K562 (cell line): ENCODE measurements around the gene RASSF7. TPM values are rescaled to one million over a fixed set of nuclear protein-coding genes. Genes with fewer than 3 reads are reported as not detected.
A peak's percentile ranks its signal among the peaks of the same experiment; 100 is the strongest.

Experiments used
- BDP1 ChIP-seq: IDR thresholded peaks from 3 replicates; pipeline ENCODE4 v1.6.1; 2011; ENCODE audit not compliant: insufficient read length, insufficient read depth
- CREM ChIP-seq: IDR thresholded peaks from 2 replicates; pipeline ENCODE4 v1.6.1; 2014; ENCODE audit warnings: antibody characterized with exemption, low read depth
- KLF13 ChIP-seq: fragments of 450-650 bp; IDR thresholded peaks from 2 replicates; pipeline ENCODE4 v1.6.1; 2016; ENCODE audit warnings: missing genetic modification characterization, low read depth, mild to moderate bottlenecking, missing compliant biosample characterization, moderate library complexity, borderline replicate concordance
- POLR2AphosphoS2 ChIP-seq: IDR thresholded peaks from 2 replicates; pipeline ENCODE4 v1.6.1; 2012; ENCODE audit warnings: low read length, improper control_type of control experiment
- POLR2G ChIP-seq: fragments of 200-400 bp; formaldehyde crosslinking; IDR thresholded peaks from 2 replicates; pipeline ENCODE4 v1.6.1; 2017; ENCODE audit warnings: low read depth, mild to moderate bottlenecking, antibody characterized with exemption, low read length, moderate library complexity
- RAD21 ChIP-seq, 2 experiments: fragments of 250-450 bp in 1 of 2; fragments of 450-650 bp in 1 of 2; sonication (Bioruptor Pico) in 1 of 2; formaldehyde crosslinking in 1 of 2; IDR thresholded peaks in 1 of 2; conservative IDR thresholded peaks in 1 of 2; 2 replicates each; pipeline versions ENCODE4 v1.4.0 to v1.8.0; 2020 to 2022; ENCODE audit warnings: mild to moderate bottlenecking in 2 of 2, moderate library complexity in 1 of 2
- SPI1 ChIP-seq: IDR thresholded peaks from 2 replicates; pipeline ENCODE4 v1.6.1; 2011; ENCODE audit warnings: low read depth, low read length, control low read depth, borderline replicate concordance
- TAF1 ChIP-seq: IDR thresholded peaks from 2 replicates; pipeline ENCODE4 v1.6.1; 2011; ENCODE audit warnings: mild to moderate bottlenecking, low read length, moderate library complexity; ENCODE audit not compliant: insufficient read depth, control insufficient read depth, severe bottlenecking; ENCODE audit errors: extremely low read depth
- ZNF584 ChIP-seq: fragments of 200-800 bp; sonication (Bioruptor generic); IDR thresholded peaks from 2 replicates; pipeline ENCODE4 v1.6.1; 2016; ENCODE audit warnings: low read depth, mild to moderate bottlenecking, missing genetic modification characterization, missing compliant biosample characterization
- polyA plus RNA-seq, 8 experiments: library from polyadenylated mRNA; depleted of rRNA in 4 of 8; stranded (reverse) in 5 of 8; unstranded in 3 of 8; fragments of >200 nt; fragmentation: Nextera tagmentation in 2 of 8; fragmentation: Illumina TruSeq in 1 of 8; extraction: Ambion mirVana in 2 of 8; extraction: Trizol in 1 of 8; gene quantifications; 2 replicates each; pipeline versions ENCODE4 v1.2.1 to v1.2.3, GENCODE V29; 2011 to 2014; ENCODE audit warnings: inconsistent platforms in 1 of 8, missing spikeins in 1 of 8
- total RNA-seq, 7 experiments: library from RNA; depleted of rRNA in 6 of 7; stranded (reverse); fragments of >200 nt in 6 of 7; fragmentation: Illumina TruSeq in 2 of 7; extraction: Trizol in 2 of 7; gene quantifications; 2 replicates each; pipeline versions ENCODE4 v1.2.1 to v1.2.3, GENCODE V29; 2011 to 2021; ENCODE audit warnings: low replicate concordance in 1 of 7
- TF ChIP-seq, protein P1 (sequence below), 3 experiments: IDR thresholded peaks in 2 of 3; conservative IDR thresholded peaks in 1 of 3; 2 replicates each; pipeline ENCODE4 v1.5.1; 2011 to 2012; ENCODE audit warnings: low read length in 3 of 3, mild to moderate bottlenecking in 3 of 3, control low read depth in 2 of 3, improper control_type of control experiment in 1 of 3, inconsistent platforms in 1 of 3, low read depth in 1 of 3, mixed read lengths in 1 of 3, moderate library complexity in 1 of 3; ENCODE audit not compliant: insufficient read depth in 2 of 3
- TF ChIP-seq, protein P2 (sequence below): IDR thresholded peaks from 2 replicates; pipeline ENCODE4 v1.6.1; 2011; ENCODE audit warnings: borderline replicate concordance, low read depth, mild to moderate bottlenecking, moderate library complexity, low read length; ENCODE audit not compliant: insufficient read depth, poor library complexity, severe bottlenecking
- TF ChIP-seq, protein P3 (sequence below), 2 experiments: fragments of 450-650 bp; formaldehyde crosslinking in 1 of 2; IDR thresholded peaks; 2 replicates each; pipeline versions ENCODE4 v1.4.0 to v1.6.1; 2014 to 2020; ENCODE audit warnings: mild to moderate bottlenecking in 2 of 2, borderline replicate concordance in 1 of 2, low read depth in 1 of 2

The RASSF7 gene
- total and polyA plus RNA-seq, 9 of the 15 experiments (the other 6 are each of a cell fraction or from before 2014, with no cell fraction given), result 0.41 to 45.2 (median 18.6) TPM

- TF ChIP-seq, protein P1, sequence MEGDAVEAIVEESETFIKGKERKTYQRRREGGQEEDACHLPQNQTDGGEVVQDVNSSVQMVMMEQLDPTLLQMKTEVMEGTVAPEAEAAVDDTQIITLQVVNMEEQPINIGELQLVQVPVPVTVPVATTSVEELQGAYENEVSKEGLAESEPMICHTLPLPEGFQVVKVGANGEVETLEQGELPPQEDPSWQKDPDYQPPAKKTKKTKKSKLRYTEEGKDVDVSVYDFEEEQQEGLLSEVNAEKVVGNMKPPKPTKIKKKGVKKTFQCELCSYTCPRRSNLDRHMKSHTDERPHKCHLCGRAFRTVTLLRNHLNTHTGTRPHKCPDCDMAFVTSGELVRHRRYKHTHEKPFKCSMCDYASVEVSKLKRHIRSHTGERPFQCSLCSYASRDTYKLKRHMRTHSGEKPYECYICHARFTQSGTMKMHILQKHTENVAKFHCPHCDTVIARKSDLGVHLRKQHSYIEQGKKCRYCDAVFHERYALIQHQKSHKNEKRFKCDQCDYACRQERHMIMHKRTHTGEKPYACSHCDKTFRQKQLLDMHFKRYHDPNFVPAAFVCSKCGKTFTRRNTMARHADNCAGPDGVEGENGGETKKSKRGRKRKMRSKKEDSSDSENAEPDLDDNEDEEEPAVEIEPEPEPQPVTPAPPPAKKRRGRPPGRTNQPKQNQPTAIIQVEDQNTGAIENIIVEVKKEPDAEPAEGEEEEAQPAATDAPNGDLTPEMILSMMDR (IDR thresholded peaks at IDR 0.05 in 2 of 3, conservative IDR thresholded peaks at IDR 0.05 in 1 of 3; ENCODE audit: insufficient read depth in 2 of 3, low read depth in 1 of 3, low read length in 3 of 3), result peak in 2 of 3 experiments; percentile 62 to 74; a peak in 5 of 6 replicates
- no peak for TF ChIP-seq BDP1
- peak; percentile 70 for TF ChIP-seq POLR2G
- no peak for TF ChIP-seq KLF13 (tag)
- no peak for TF ChIP-seq ZNF584 (CRISPR knock-in tag)
- TF ChIP-seq TAF1, result peak; percentile 13
- TF ChIP-seq, protein P2, sequence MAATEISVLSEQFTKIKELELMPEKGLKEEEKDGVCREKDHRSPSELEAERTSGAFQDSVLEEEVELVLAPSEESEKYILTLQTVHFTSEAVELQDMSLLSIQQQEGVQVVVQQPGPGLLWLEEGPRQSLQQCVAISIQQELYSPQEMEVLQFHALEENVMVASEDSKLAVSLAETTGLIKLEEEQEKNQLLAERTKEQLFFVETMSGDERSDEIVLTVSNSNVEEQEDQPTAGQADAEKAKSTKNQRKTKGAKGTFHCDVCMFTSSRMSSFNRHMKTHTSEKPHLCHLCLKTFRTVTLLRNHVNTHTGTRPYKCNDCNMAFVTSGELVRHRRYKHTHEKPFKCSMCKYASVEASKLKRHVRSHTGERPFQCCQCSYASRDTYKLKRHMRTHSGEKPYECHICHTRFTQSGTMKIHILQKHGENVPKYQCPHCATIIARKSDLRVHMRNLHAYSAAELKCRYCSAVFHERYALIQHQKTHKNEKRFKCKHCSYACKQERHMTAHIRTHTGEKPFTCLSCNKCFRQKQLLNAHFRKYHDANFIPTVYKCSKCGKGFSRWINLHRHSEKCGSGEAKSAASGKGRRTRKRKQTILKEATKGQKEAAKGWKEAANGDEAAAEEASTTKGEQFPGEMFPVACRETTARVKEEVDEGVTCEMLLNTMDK, result peak; percentile 40
- TF ChIP-seq POLR2AphosphoS2, result 0 out of 2 replicates have a peak, but pooled peaks have one; percentile 29
- peak; percentile 56 for TF ChIP-seq CREM
- peak; percentile 49; the same call in 1 of the 2 replicates for TF ChIP-seq SPI1
- TF ChIP-seq, protein P3, sequence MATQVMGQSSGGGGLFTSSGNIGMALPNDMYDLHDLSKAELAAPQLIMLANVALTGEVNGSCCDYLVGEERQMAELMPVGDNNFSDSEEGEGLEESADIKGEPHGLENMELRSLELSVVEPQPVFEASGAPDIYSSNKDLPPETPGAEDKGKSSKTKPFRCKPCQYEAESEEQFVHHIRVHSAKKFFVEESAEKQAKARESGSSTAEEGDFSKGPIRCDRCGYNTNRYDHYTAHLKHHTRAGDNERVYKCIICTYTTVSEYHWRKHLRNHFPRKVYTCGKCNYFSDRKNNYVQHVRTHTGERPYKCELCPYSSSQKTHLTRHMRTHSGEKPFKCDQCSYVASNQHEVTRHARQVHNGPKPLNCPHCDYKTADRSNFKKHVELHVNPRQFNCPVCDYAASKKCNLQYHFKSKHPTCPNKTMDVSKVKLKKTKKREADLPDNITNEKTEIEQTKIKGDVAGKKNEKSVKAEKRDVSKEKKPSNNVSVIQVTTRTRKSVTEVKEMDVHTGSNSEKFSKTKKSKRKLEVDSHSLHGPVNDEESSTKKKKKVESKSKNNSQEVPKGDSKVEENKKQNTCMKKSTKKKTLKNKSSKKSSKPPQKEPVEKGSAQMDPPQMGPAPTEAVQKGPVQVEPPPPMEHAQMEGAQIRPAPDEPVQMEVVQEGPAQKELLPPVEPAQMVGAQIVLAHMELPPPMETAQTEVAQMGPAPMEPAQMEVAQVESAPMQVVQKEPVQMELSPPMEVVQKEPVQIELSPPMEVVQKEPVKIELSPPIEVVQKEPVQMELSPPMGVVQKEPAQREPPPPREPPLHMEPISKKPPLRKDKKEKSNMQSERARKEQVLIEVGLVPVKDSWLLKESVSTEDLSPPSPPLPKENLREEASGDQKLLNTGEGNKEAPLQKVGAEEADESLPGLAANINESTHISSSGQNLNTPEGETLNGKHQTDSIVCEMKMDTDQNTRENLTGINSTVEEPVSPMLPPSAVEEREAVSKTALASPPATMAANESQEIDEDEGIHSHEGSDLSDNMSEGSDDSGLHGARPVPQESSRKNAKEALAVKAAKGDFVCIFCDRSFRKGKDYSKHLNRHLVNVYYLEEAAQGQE (IDR thresholded peaks at IDR 0.05; ENCODE audit: borderline replicate concordance), result peak; percentile 23; the same call in 1 of the 2 replicates
- TF ChIP-seq, protein P3 (CRISPR knock-in tag; IDR thresholded peaks at IDR 0.05; ENCODE audit: low read depth), result no peak
- peak in 1 of 2 experiments; percentile 49; a peak in 2 of 4 replicates for TF ChIP-seq RAD21 (CRISPR knock-in tag; conservative IDR thresholded peaks at IDR 0.05 in 1 of 2, IDR thresholded peaks at IDR 0.05 in 1 of 2)
These were observed 6.1 kb upstream of the RASSF7 start (continued) for GRCh38 chr11:554428-555226.
